Measurements from ENCODE around the gene PLGLB2. TPM values are rescaled to one million over a fixed set of nuclear protein-coding genes. Genes with fewer than 3 reads are reported as not detected.
"Not testable (repeated sequence)": the region's sequence is repeated elsewhere in the genome, so short reads cannot be mapped to it uniquely, and the experiment has no call there.

The PLGLB2 gene
- total RNA-seq, result under 1 TPM; 0.54 to 0.96 TPM

DNA sequence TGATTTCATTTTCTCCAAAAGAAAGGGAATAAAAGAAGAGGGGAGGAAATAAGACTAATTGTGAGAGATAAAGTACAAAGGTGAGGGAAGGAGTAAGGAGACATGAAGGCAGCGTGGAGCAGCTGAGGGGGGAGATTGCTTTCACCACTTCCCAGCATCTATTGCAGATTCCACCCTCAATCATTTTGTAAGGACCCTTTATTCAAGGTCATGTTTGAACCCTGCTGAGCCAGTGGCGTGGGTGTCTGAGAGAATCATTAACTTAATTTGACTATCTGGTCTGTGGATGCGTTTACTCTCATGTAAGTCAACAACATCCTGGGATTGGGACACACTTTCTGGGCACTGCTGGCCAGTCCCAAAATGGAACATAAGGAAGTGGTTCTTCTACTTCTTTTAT is at the start of gene PLGLB2:
Gene PLGLB2, plus strand, starts transcription at position 297 of the 400 bp plus-strand sequence. Its CDS starts 67 bp downstream, at position 364.
- H3K36me3 Mint-ChIP-seq (ENCODE audit: low read depth); DNase-seq; H3K9me3 Mint-ChIP-seq (ENCODE audit: low read depth); H3K4me3 Mint-ChIP-seq; intact Hi-C loops (cut with DNase I, micrococcal nuclease); ATAC-seq; CTCF ChIA-PET; POLR2A ChIA-PET; H3K27ac Mint-ChIP-seq; H3K27me3 Mint-ChIP-seq; H3K4me1 Mint-ChIP-seq: not testable (repeated sequence)

- H3K36me3 Mint-ChIP-seq (ENCODE audit: low read depth); intact Hi-C loops (cut with DNase I, micrococcal nuclease); H3K9me3 Mint-ChIP-seq (ENCODE audit: low read depth); DNase-seq; H3K27me3 Mint-ChIP-seq; H3K4me1 Mint-ChIP-seq; POLR2A ChIA-PET; CTCF ChIA-PET: not testable (repeated sequence)
- peak; percentile 89 for ATAC-seq
- Mint-ChIP-seq H3K4me3 (peak overlapping the region; percentile 45), H3K27ac (peak overlapping the region; percentile 94)
Observed at GRCh38 chr2:87704572-87705323, 43.1 kb upstream of the PLGLB2 start.

DNA sequence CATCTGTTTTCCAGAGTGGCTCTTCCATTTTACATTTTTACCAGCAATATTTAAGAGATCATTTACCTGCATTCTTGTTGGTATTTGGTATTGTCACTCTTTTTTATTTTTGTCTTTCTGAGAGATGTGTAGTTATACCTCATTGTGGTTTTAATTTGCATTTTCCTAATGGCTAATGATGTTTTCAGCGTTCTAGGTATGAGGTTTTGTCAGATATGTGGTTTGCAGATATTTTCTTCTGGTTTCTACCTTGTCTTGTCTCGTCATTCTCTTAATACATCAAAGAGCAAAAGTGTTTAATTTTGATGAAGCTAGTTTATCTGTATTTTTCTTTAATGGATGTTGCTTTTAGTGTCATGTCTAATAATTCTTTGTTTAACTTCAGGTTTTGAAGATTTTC is 39.5 kb upstream of the PLGLB2 start:
- H3K27ac Mint-ChIP-seq; H3K4me3 Mint-ChIP-seq; H3K36me3 Mint-ChIP-seq (ENCODE audit: low read depth); intact Hi-C loops (cut with DNase I, micrococcal nuclease); POLR2A ChIA-PET; DNase-seq; H3K4me1 Mint-ChIP-seq; H3K27me3 Mint-ChIP-seq; CTCF ChIA-PET; ATAC-seq; H3K9me3 Mint-ChIP-seq (ENCODE audit: low read depth): not testable (repeated sequence)

DNA sequence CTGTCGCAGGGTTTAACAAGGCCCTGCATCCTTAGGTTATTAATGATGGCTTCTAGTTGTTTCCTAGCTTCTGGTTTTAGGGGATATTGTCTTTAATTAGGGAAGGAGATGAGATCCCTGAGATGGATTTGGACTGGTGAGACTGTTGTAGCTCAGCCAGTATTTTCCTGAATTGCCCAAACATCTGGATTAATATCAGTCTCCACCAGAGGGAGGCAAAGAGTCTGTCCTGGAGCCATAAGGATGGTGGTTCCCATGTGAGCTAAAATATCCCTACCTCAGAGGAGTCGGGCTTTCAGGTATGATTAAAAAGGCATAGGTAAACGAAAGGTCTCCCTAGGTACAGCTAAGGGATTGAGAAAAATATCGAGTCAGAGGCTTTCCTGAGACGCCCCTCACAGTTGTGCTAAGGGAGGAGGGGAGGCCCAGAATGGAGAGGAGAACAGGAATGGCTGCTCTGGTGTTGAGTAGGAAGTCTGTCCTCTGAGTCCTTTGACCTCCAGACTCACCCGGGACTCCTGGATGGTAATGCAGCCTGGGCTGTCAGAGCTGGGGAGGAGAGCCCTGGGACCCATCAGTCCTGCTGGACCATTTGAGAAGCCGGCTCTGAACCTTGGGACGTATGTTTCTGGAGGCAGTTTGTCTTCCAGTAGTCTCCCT is 19.8 kb upstream of the PLGLB2 start:
- H3K9me3 Mint-ChIP-seq (ENCODE audit: low read depth); POLR2A ChIA-PET; H3K4me3 Mint-ChIP-seq; DNase-seq; H3K4me1 Mint-ChIP-seq; H3K27ac Mint-ChIP-seq; CTCF ChIA-PET; intact Hi-C loops (cut with DNase I, micrococcal nuclease); H3K36me3 Mint-ChIP-seq (ENCODE audit: low read depth); H3K27me3 Mint-ChIP-seq; ATAC-seq: not testable (repeated sequence)

GRCh38 chr2:87740928-87741327 is 7.0 kb upstream of the PLGLB2 start:
- not testable (repeated sequence) for DNase-seq

GRCh38 chr2:87742393-87743108 is 5.3 kb upstream of the PLGLB2 start:
- CTCF ChIA-PET; H3K27me3 Mint-ChIP-seq; H3K9me3 Mint-ChIP-seq (ENCODE audit: low read depth); intact Hi-C loops (cut with DNase I, micrococcal nuclease); H3K36me3 Mint-ChIP-seq (ENCODE audit: low read depth); POLR2A ChIA-PET; H3K27ac Mint-ChIP-seq; H3K4me1 Mint-ChIP-seq; DNase-seq; ATAC-seq; H3K4me3 Mint-ChIP-seq: not testable (repeated sequence)

More at GRCh38 chr2:87740928-87741327, 7.0 kb upstream of the PLGLB2 start:
- intact Hi-C loops (cut with DNase I, micrococcal nuclease); ATAC-seq; CTCF ChIA-PET; H3K27ac Mint-ChIP-seq; H3K27me3 Mint-ChIP-seq; H3K4me3 Mint-ChIP-seq; H3K36me3 Mint-ChIP-seq (ENCODE audit: low read depth); H3K9me3 Mint-ChIP-seq (ENCODE audit: low read depth); POLR2A ChIA-PET; H3K4me1 Mint-ChIP-seq: not testable (repeated sequence)

GRCh38 chr2:87743638-87744037 is 4.2 kb upstream of the PLGLB2 start:
- DNase-seq; CTCF ChIA-PET; H3K27me3 Mint-ChIP-seq; H3K4me3 Mint-ChIP-seq; H3K36me3 Mint-ChIP-seq (ENCODE audit: low read depth); intact Hi-C loops (cut with DNase I, micrococcal nuclease); POLR2A ChIA-PET; H3K4me1 Mint-ChIP-seq; H3K9me3 Mint-ChIP-seq (ENCODE audit: low read depth); H3K27ac Mint-ChIP-seq: not testable (repeated sequence)
- peak; percentile 39 for ATAC-seq

GRCh38 chr2:87745353-87745951 is 2.4 kb upstream of the PLGLB2 start:
- H3K4me1 Mint-ChIP-seq; intact Hi-C loops (cut with DNase I, micrococcal nuclease); CTCF ChIA-PET; POLR2A ChIA-PET; H3K36me3 Mint-ChIP-seq (ENCODE audit: low read depth); H3K27ac Mint-ChIP-seq; DNase-seq; H3K27me3 Mint-ChIP-seq; H3K9me3 Mint-ChIP-seq (ENCODE audit: low read depth); H3K4me3 Mint-ChIP-seq; ATAC-seq: not testable (repeated sequence)

- ATAC-seq, result not testable (repeated sequence)
Observed at GRCh38 chr2:87748524-87748923, 637 bp downstream of the PLGLB2 start.

DNA sequence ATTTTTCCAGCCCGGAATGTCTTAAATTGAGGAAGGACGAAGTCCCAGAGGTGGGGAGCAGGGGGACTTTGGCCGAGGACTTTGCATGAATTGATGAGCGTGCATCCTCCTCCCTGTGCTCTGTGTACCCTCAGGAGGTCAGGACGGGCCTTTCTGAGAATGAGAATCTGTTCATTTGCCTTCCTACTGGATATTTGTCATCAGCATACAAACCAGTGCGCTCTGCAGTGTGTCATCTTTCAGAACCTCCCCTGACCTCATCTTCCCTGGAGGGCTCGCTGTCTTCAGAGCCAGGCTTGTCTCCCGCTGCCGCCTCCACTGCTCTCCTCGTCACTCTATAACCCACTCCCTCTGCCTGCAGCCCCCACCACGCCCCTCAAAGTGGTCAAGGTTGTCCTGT is 2.7 kb downstream of the PLGLB2 start:
- H3K4me3 Mint-ChIP-seq; H3K27me3 Mint-ChIP-seq; CTCF ChIA-PET; DNase-seq; intact Hi-C loops (cut with DNase I, micrococcal nuclease); ATAC-seq; H3K9me3 Mint-ChIP-seq (ENCODE audit: low read depth); H3K27ac Mint-ChIP-seq; POLR2A ChIA-PET; H3K4me1 Mint-ChIP-seq; H3K36me3 Mint-ChIP-seq (ENCODE audit: low read depth): not testable (repeated sequence)

More at GRCh38 chr2:87748524-87748923, 637 bp downstream of the PLGLB2 start:
- H3K36me3 Mint-ChIP-seq (ENCODE audit: low read depth); H3K4me1 Mint-ChIP-seq; POLR2A ChIA-PET; H3K9me3 Mint-ChIP-seq (ENCODE audit: low read depth); intact Hi-C loops (cut with DNase I, micrococcal nuclease); CTCF ChIA-PET; DNase-seq; H3K27ac Mint-ChIP-seq; H3K4me3 Mint-ChIP-seq; H3K27me3 Mint-ChIP-seq: not testable (repeated sequence)

- H3K36me3 Mint-ChIP-seq (ENCODE audit: low read depth); CTCF ChIA-PET; DNase-seq; ATAC-seq; intact Hi-C loops (cut with DNase I, micrococcal nuclease); H3K27ac Mint-ChIP-seq; H3K9me3 Mint-ChIP-seq (ENCODE audit: low read depth); POLR2A ChIA-PET; H3K4me3 Mint-ChIP-seq; H3K27me3 Mint-ChIP-seq; H3K4me1 Mint-ChIP-seq: not testable (repeated sequence)
Observed at GRCh38 chr2:87754759-87755158, 6.9 kb downstream of the PLGLB2 start.

Data from activated CD4-positive, alpha-beta T cell treated with anti-CD3 and anti-CD28 coated beads for 36 hours (primary cell).